C1 segment of cervical spinal cord (tissue), 14 donors: Measurements from ENCODE around the gene LMAN2L.

Source experiments
- DNase-seq, 14 donors: peaks; one replicate each; lab custom pipeline; 2025; lab: John Stamatoyannopoulos, UW

The LMAN2L gene, protein sequence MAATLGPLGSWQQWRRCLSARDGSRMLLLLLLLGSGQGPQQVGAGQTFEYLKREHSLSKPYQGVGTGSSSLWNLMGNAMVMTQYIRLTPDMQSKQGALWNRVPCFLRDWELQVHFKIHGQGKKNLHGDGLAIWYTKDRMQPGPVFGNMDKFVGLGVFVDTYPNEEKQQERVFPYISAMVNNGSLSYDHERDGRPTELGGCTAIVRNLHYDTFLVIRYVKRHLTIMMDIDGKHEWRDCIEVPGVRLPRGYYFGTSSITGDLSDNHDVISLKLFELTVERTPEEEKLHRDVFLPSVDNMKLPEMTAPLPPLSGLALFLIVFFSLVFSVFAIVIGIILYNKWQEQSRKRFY

DNA sequence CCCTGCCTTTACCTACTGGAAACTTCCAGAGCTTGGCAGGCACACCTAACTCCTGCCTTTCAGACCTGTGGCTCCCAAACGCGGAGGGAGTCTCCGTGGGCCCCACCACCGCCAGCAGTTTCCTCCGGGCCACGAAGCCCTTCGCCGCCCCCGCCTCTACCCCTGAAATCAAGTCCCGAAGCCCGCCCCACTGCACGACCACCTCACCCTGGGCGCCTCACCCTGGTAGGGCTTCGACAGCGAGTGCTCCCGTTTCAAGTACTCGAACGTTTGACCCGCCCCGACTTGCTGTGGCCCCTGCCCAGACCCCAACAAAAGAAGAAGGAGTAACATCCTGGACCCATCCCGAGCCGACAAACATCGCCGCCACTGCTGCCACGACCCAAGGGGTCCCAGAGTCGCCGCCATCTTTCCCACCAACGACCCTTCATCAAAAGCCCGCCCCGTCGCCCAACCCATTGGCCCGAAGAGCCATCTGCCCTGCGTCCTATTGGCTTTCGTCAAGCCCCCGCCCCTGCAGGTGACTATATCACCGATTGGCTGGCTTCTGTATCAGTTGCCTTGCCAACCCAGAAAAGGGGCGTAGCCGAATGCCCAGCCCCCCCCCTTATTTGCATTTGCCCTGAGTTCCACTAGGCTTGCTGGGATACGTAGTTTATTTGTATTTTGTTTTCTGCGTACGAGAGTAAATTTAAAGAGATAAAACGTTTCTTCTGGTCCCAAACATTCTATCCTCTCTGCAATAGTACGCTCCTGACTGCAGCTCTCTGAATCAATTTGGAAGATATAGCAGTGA is at the start of gene LMAN2L:
LMAN2L (minus strand) TSS at position 432 of the 796 bp plus-strand sequence; CDS start at position 408, 24 bp downstream.
- DNase-seq, result peak; percentile 62 to 99 (median 94)

DNA sequence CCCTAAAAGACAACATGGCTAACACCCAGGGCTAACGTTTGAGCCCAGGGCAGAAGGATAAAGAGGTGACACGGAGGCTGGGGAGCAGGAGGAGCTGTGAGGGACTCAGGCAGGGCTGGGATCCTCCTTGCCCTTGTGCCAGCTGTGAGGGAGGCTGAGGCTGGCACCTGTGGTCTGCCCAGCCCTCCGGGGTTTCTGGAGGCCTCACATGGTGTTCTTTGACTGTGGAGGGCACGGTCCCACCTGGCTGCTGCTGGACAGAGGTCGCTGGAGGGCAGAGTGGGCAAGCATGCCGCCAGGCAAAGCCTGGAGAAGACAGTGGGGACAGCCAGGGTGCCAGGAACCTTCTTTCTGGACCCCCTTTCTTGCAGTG is 49.4 kb upstream of the LMAN2L start:
- DNase-seq, result no peak

DNA sequence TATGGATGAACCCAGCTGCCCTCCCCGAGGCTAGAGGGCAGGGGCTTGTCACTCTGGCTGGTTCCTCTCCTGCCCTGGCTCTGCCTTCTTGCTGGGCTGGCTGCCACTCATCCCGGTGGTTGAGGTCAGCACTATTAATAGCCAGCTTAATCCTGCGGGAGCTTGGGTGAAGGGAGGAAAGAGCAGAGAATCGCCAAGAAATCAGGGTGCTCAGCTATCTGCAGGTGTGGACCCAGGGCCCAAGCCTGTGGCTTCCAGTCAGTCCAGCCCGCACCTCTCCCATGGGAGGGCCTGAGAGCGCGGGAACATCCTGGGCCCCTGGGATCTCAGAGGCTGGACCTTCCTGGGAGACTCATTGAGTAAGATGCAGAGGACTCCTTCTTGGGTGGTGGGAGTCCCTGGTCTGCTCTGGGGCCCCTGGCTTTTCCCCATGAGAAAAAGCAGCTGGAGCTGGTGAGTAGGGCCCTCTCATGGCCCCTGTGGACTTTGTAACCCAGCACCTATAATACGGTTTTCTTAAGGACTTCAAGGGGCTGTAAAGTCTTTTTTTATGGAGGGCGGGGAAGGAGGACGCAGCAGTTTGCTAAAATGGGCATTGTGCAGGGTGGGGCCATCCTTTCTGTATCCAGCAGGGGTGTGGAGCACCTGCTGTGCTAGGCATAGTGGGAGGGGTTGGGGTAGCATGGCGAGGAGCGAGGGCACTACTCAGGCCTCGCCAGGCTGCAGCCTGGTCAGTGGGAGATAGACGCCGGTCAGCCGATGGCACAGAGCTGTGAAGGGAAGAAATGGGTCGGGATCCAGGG is 48.8 kb upstream of the LMAN2L start:
- DNase-seq, result peak in 6 of 14 donors; percentile 14 to 80 (median 20)

DNA sequence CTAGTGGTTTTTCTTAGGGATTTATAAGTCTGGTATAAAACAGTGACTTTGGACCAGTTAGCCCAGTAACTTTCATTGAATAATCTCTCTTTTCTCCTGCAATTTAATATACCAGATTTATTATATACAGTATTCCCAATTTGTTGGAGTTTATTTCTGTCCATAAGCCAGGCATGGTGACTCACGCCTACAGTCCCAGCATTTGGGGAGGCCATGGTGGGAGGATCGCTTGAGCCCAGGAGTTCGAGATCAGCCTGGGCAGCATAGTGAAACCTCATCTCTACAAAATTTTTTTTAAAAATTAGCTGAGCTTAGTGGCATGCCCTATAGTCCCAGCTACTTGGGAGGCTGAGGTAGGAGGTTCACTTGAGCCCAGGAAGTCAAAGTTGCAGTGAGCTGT is 47.5 kb upstream of the LMAN2L start:
- DNase-seq, result no peak

DNA sequence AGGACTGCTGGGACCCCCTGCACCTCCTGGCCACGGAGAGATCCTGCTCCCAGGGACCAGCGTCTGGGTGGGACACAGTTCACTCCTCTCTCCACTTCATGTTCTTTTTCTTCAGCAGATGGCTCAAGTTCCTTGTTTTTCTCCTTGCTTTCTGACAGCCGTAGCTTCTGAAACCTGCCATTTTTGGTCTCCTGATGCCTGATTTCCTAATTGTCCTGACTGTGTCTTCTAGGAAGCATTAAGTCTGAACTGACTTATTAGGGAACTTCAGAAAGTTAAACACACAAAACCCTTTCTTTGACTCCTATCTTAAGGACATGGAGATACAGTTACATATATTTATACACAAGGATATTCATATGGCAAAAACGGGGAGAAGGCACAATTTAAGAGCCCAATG is 43.5 kb upstream of the LMAN2L start:
- DNase-seq, result no peak

DNA sequence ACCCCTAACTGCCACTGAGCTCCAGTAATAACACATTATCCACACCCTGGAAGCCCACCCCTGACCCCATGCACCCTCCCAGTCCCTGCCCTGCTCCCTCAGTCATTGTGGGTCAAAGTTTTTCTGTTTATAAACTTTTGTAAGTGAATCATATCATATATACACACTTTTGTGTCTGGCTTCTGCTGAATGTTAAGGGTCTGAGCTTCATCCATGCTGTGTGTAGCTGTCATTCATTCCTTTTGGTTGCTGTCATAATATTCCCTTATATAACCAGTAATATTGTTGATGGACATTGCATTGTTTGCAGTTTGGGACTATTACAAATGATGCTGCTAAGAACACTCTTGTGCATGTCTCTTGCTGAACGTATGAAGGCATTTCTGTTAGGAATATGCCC is 35.3 kb upstream of the LMAN2L start:
- no peak for DNase-seq

DNA sequence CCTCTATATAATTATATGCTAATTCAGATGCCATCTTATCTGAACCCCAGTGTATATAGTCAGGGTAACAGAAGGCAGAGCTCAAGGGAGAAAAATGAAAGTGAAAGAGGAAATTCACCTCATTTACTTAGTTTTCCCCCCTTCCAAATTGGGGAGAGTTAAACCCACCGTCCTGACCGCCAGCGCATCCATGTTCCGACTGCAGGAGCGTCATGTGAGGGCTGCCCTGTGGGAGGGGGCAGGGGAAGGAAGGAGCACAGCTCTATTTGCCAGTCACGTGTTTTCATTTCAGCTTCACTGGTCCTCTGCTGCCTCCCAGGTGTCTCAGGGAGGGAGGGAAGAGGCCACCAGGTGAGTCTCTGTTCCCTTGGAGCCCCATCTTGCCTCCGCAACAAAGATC is 34.1 kb upstream of the LMAN2L start:
- peak in 1 of 14 donors; percentile 3 for DNase-seq

DNA sequence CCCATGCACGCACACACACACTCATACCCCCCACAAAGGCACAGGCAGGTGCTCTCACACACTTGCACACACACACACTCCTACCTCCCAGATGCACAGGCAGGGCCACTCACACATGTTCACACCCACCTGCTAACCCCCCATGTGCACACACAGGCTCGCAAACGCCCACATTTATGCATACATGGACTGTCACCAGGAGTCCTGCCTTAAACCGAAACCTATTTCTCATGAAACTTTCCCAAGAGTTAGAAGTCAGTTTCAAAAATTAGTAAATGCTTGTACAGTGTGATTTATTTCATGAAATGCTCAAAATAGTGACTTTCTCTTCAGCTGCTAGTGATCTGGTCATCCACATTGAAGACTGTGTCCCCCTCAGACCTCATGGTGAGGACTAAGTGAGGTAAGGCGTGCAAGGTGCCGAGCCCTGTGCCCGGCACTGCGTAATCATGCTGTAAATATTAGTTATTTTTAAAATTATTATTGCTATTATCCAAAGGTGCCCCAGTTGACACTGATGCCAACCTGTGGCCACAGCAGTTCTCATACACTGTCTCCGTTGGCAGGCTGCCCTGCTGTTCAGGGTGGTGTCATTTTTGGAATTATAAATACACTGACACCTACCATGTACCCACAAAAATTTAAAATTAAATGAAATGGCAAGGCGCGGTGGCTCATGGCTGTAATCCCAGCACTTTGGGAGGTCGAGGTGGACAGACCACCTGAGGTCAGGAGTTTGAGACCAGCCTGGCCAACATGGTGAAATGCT is 33.2 kb upstream of the LMAN2L start:
- no peak for DNase-seq

DNA sequence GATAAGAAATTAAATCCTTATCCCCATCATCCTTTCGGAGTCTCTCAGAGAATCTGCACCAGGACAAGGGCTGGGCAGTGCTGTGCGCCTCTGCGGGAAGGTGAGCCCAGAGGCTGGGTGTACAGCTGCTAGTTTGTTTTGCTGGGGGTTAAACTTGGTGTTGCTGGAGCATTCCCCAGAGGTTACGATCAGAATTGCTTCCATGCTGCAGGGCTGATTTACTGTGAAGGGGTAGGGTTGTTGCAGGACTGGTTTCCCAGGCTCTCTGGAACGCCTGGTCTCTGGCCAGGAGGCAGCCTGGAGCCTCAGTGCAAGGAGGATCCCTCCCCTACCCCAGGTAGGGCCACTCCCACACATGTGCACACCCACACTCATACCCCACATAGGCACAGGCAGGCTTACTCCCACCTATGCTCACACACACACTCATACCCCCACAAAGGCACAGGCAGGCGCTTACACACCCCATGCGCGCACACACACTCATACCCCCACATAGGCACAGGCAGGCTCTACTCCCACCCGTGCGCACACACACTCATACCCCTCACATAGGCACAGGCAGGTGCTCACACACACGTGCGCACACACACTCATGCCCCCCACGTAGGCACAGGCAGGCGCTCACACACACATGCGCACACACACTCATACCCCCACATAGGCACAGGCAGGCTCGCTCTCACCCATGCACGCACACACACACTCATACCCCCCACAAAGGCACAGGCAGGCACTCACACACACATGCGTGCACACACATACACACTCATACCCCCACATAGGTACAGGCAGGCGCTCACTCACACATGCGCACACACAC is 32.1 kb upstream of the LMAN2L start:
- DNase-seq, result no peak

DNA sequence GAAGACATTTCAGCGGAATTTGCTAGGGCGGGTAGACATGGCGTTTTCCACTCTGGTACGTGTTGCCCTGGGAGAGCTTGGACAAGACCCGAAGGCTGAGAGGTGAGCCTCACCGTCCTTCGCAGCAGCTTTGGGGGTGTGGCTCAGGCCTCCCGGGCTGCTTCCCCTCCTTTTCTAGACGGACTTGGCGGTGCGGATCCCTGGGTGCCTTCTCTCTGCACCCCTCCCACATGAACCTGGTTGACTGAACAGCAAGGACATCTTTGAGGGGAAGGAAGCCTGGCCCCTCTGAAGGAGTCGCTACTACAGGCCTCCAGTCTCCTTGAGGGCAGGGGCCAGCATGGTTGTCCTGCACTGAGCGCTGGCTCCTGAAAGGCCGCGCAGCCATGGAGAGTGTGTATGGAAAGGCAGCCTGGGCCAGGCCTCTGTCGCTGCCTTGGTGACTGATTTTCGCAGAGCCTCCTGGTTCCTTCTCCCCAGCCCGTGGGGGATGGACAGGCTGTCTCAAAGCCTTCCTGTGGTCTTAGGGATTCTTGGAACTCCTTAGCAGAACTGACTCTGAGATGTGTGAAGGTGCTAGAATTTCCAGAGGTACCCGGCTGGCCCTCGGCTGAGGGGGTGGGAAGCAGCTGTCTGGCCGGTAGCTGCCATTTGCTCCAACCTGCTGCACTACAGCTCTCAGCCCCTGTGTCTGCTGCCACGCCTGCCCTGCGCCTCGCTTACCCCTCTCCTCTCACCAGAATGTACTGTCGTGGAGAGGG is 30.8 kb upstream of the LMAN2L start:
- no peak for DNase-seq

DNA sequence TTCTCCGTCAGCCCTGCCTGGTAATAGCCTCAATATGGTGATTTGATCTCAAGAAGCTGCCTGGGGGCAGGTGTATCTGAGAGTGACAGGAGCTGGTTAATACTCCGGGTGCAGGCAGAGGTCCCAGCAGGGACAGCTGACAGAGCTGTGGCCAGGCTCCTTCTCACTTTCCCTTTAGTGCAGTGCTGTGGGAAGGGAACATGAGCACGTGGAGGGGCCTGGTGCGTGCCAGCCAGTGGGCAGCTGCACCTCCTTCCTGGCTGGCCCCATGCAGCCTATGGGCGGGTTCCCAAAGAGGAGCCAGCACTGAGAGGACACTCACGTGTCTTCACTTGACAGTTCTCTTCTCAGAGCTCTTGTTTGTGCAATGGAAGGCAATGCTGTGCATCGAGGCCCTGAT is 29.9 kb upstream of the LMAN2L start:
- DNase-seq, result peak in 10 of 14 donors; percentile 17 to 76 (median 49)

DNA sequence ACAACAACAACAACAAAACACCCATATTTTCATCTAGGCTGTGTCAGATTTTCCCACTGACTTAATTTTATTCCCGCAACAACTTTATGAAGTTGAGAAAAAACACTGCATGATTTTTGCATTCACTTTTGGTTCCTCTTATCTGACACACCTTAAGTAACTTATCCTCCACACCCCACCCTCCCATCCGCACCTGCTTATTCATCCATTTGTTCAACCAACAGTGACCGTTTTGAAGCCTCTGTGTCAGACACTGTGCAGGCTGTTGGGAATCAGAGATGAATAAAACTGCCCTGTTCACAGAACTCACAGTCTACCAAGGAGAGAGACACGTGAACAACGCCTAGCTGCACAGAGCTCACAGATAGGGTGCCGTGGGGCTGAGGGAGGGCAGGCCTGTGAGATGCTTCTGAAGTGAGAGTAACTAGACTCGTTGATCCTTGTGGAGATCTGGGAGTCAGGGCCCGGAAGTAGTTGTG is 28.3 kb upstream of the LMAN2L start:
- DNase-seq, result peak in 1 of 14 donors; percentile 14

DNA sequence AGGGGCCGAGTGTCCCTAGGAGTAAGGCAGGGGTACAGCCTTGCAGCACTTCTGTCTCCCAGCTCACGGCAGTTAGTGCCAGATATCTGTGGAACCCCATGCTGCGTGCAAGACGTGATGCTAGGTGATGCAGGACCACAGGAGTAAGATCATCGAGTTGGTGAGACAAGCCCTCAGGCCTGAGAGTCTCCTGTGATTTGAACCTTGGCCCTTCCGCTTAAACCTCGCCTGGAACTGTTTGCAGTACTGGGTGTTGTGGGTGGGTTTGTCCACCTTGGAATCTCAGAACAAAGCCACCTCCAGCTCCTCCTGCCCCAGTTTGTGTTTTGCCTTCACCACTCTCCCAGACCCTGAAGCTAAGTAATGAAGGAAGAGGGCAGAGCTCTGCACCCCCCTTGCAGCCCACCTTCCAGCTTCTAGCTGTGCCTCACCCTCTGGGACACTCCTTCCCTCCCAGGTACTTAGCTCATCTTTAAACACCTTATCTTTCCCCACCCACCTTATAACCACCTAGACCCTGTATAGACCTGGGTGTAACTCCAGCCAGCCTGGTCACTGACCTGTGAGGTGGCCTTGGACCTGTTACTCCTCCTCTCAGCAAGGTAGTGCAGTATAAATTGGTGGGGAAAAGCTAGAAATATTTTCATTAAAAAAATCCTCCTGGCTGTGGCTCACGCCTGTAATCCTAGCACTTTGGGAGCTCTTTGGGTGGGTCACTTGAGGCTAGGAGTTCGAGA is 27.4 kb upstream of the LMAN2L start:
- no peak for DNase-seq

DNA sequence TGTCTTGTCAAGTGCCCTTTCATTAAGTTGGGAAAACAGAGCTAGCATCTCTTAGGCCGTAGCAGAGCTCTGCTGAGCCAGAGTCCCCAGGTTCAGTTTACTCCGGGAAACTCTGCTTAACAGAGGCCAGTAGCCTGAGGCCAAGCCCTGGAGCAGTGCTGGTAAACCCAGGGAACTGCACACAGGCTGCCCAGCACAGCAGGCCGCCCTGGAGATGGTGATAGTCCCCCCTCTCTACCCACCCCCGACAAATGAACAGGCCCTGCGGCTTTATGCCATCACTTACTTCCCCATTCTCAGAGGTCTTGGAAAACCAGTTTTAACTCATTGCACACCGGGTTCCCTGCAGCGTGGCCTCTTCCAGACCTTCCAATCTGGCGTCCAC is 24.4 kb upstream of the LMAN2L start:
- peak in 6 of 14 donors; percentile 31 to 48 (median 36) for DNase-seq

DNA sequence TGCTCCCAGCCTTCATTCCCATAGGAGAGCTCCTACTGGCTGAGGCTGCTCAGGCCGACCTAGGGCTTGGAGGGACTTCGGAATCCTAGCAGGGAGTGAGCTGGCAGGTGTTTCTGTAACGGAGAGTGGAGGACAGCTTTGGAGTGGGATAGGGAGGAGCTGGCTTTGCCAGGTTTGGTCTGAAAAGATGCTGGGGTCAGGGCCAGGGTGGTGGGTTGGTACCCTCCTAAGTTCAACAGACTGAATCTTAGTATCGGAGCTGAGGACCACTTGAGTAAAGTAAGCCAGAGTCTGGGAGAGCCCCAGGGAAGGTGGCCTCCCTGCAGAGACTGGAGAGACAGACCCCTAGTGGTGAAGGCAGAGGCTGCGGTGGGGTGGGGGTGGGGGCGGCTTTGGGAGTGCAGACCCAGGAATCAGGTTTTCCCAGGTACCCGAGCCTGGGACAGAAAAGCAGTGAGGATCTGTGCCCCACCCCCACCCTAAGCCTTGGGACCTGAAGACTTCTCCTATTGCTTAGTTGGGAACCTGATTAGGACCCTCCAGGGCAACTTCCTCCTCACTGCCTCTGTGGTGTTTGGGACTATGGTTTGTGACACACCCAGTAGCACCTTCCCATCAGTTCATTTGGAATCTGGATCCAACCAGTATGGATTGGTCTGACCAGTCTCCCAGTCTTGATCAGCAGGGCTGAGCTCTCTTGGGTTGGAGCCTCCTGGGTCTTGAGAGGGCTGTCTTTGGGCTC is 23.8 kb upstream of the LMAN2L start:
- peak in 6 of 14 donors; percentile 19 to 70 (median 38) for DNase-seq

DNA sequence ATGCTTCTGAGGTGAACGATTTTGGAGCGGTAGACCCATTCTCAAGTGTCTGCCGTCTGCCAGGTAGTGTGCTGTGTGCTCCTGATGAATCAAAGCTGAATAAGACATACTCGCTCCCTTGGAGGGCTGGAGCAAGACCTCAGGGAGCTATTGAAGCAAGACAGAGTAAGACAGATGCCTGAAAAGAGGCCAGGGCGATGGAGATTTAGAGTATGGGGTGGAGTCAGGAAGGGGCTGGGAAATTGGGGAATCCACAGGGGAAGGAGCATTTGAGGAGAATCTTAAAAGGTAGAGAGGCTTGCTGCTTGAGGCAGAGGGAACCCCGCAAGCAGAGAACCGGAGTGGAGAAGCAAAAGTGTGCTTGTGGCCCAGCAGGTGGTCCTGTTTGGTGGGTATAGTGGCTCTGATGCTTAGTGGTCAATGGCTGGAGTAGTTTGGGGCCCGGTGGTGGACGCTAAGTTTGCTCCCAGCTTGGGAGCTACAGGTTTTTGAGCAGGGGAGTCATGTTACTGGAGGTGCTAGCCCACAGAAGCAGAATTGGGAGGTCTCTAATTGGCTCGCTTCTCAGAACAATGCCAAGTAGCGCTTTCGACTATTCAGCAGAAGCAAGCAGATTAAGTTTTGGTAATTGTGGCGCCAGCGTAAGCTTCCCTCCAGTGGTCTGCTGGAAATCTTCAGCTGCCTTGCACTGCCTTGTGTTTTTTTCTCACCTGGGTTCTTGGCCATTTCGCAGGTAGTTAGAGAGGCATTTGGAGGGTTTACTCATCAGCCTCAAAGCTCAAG is 22.9 kb upstream of the LMAN2L start:
- DNase-seq, result peak in 4 of 14 donors; percentile 5 to 54 (median 33)
